Esophagus (tissue), 2 donors: ENCODE results near the gene GH1. TPM values are rescaled to one million over a fixed set of nuclear protein-coding genes. Genes with fewer than 3 reads are reported as not detected.
"Not testable (repeated sequence)": the region's sequence is repeated elsewhere in the genome, so short reads cannot be mapped to it uniquely, and the experiment has no call there.

Source experiments
- H3K27ac ChIP-seq, 2 donors: one replicate each; pipeline ENCODE4 v1.5.1; 2013; ENCODE audit warnings: low read depth in 2 of 2, mild to moderate bottlenecking in 2 of 2, inconsistent platforms in 1 of 2, low read length in 1 of 2, moderate library complexity in 1 of 2
- H3K27me3 ChIP-seq, 2 donors: one replicate each; pipeline ENCODE4 v1.6.1; 2013; ENCODE audit warnings: low read length in 2 of 2, control low read depth in 1 of 2, mild to moderate bottlenecking in 1 of 2; ENCODE audit not compliant: insufficient read depth in 2 of 2, control insufficient read depth in 1 of 2
- H3K36me3 ChIP-seq, 2 donors: one replicate each; pipeline ENCODE4 v1.6.1; 2013; ENCODE audit warnings: low read length in 1 of 2; ENCODE audit not compliant: control insufficient read depth in 2 of 2, insufficient read depth in 2 of 2
- H3K4me1 ChIP-seq, 2 donors: one replicate each; pipeline ENCODE4 v1.6.1; 2013; ENCODE audit warnings: low read length in 1 of 2; ENCODE audit not compliant: control insufficient read depth in 2 of 2, insufficient read depth in 2 of 2
- H3K4me3 ChIP-seq, 2 donors: one replicate each; pipeline ENCODE4 v1.5.1; 2013; ENCODE audit warnings: low read length in 2 of 2, mild to moderate bottlenecking in 2 of 2, low read depth in 1 of 2, moderate library complexity in 1 of 2
- H3K9me3 ChIP-seq, 2 donors: one replicate each; pipeline ENCODE4 v1.6.1; 2013; ENCODE audit warnings: mild to moderate bottlenecking in 2 of 2, low read depth in 1 of 2, low read length in 1 of 2, moderate library complexity in 1 of 2; ENCODE audit not compliant: control insufficient read depth in 2 of 2, insufficient read depth in 1 of 2
- WGBS, 2 donors: extraction: QIAGEN DNeasy Blood & Tissue Kit; methylation state at CpG; one replicate each; pipeline ENCODE4 v1.1.7; 2013; 5-methylcytosine and 5-hydroxymethylcytosine counted together
- polyA plus RNA-seq, 2 donors: library from polyadenylated mRNA; stranded (reverse); fragments of 200-250 nt; gene quantifications; one replicate each; pipeline ENCODE4 v1.2.3, GENCODE V29; 2013
- donor health status: healthy with polysubstance abuse.
- donor health status: Bipolar disorder and iron deficiency.

GH1 gene
- polyA plus RNA-seq, 2 donors = not detected

DNA sequence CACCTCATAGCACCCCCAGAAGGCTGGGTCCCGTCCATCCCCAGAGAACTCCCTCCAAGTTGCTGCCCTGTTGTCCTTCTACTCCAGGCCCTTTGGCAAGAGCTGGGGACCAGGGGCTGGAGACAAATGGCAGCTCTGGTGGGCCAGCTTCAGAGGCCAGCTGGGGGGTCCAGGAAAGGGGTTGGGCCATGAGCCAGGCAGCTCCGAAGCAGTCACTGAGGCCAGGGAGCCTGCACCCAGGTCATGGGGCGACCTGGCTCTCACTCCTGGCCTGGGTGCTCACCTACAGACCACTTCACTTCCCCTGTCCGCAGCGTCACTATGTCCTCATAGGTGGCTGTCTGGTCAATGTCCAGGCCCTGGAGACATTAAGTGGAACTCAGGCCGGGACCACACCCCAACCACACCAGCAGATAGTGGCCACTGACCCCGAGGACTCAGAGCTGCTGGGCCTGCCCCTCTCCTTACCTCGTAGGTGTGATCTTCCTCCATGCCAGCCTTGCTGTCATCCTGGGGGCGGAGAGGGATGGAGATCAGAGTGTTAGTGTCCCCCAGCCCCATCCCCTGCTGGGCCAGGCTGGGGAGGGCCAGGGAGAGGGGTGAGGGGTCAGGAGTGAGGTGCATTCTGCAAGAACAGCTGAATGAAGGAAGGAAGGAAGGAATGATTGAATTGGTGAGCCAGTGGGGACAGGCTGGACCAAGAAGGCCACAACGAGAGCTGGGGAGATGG is 10.5 kb upstream of the GH1 start:
- Histone ChIP-seq H3K27me3 (no peaks in the 10 kb centered on the region), H3K27ac (no peak overlapping the region), H3K4me1 (peaks cover 0 to 13% of the 10 kb centered on the region in 2 donors), H3K4me3 (no peak overlapping the region), H3K9me3 (peaks cover 0 to 3% of the 10 kb centered on the region in 2 donors), H3K36me3 (no peaks in the 10 kb centered on the region)
- 91 to 94% methylated on average over 10 of the region's 10 CpGs for WGBS, 2 donors

DNA sequence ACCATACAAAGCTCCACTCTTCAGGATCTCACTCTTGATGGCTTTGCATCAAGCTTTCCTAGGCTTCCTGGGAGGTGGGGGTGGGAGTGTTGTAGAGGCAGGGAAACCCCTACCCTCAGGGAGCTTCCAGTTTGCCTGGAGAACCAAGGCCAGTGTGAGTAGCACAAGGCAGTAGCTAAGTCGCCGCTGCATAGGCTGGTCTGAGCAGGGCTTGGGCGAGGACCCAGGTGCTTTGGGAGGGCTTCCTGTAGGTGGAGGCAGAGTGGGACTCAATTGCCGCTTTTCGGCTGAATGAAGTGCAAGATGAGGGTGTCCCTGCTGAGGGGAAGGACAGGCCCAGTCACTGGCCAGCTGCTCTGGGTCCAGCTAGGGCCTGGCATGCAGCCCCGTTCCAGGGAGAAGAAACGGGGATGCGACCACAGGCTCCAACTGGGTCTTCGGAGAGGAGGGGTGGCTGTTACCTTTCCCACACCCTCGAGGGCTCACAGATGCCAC is 9.6 kb upstream of the GH1 start:
- Histone ChIP-seq H3K27ac (no peak overlapping the region), H3K4me3 (no peak overlapping the region), H3K4me1 (peaks cover 0 to 13% of the 10 kb centered on the region in 2 donors), H3K9me3 (peaks cover 0 to 3% of the 10 kb centered on the region in 2 donors), H3K36me3 (no peaks in the 10 kb centered on the region), H3K27me3 (no peaks in the 10 kb centered on the region)
- 85 to 86% methylated on average over 10 of the region's 10 CpGs for WGBS, 2 donors

DNA sequence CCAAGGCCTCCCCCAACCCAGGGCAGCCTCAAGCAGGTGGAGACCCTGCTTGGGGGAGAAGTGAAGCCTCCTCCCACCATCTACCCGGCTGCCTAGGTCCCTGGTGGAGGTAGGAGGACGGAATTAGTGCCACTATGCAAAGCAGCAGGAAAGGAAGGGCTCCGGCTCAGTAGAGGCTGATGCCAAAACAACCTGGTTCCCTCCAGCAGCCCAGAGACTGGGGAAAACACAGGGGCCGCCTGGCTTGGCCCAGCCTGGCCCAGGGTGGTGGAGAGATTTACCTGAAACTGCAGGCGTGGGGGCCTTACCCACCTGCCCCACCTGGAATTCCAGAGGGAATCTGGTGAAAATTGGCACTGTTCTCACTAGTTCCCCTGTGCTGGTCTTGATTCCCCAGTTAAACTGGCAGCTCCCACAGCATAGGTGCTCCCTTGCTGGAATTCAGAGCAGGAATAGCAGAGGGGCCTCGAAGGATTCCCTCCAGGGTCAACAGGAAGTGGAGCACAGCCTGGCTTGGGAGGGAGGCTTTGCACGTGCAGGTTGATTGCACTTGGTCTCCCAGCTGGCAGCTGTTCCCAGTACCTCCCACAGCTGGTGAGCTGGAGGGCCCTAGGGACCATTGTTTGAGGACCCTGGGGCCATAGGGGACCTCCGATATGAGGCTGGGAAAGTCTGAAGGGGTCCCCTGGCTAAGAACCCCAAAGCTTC is 9.0 kb upstream of the GH1 start:
- no peaks in the 10 kb centered on the region for H3K27me3 ChIP-seq
- no peaks in the 10 kb centered on the region for H3K36me3 ChIP-seq
- H3K4me3 ChIP-seq = no peak overlapping the region
- peaks cover 0 to 3% of the 10 kb centered on the region in 2 donors for H3K9me3 ChIP-seq
- peaks cover 0 to 13% of the 10 kb centered on the region in 2 donors for H3K4me1 ChIP-seq
- 60 to 75% methylated on average over 8 of the region's 8 CpGs for WGBS, 2 donors
- H3K27ac ChIP-seq = no peak overlapping the region

DNA sequence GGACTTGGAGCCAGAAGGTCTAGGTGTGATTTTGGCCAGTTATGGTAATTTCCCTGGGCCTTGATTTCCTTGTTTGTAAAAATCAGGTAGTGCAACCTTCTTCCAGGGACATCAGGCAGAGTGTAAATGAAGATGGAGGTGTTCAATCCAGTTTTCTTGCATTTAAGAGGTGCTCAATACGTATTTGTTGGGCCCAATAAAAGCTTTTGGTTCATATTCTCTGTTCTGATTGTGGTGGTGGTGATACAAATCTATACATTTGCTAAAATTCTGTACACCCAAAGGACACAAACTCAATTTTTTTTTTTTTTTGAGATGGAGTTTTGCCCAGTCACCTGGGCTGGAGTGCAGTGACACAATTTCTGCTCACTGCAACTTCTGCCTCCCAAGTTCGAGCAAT is 7.5 kb upstream of the GH1 start:
- no peaks in the 10 kb centered on the region for H3K36me3 ChIP-seq
- peaks cover 0 to 13% of the 10 kb centered on the region in 2 donors for H3K4me1 ChIP-seq
- H3K27me3 ChIP-seq = no peaks in the 10 kb centered on the region
- WGBS, 2 donors = 94 to 98% methylated on average over 2 of the region's 2 CpGs
- H3K9me3 ChIP-seq = no peaks in the 10 kb centered on the region
- no peak overlapping the region for H3K27ac ChIP-seq
- H3K4me3 ChIP-seq = no peak overlapping the region

GRCh38 chr17:63925615-63926014 is 7.0 kb upstream of the GH1 start:
- no peaks in the 10 kb centered on the region for H3K9me3 ChIP-seq
- H3K4me3 ChIP-seq = no peak overlapping the region
- H3K27ac ChIP-seq = no peak overlapping the region
- H3K36me3 ChIP-seq = no peaks in the 10 kb centered on the region
- H3K4me1 ChIP-seq = peaks cover 0 to 11% of the 10 kb centered on the region in 2 donors
- WGBS, 2 donors = 66 to 76% methylated on average over 5 of the region's 5 CpGs
- no peaks in the 10 kb centered on the region for H3K27me3 ChIP-seq

DNA sequence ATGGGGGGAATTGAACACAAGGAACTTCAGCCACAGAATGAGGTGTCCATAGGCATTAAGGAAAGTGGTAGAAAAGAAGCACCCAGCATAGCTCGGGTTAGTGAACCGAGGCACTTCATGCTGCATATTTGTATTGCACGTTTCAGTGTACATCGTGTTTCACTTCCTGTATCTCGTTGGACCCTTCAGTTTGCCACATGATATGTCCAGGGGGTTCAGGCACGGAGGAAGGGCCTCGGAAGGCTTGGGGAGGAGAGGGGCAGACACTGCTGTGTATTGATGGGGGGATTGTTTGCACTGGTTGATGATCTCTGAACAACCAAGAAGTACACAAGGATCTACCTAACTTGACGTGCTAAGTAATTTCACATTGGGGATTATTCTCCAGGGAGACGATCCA is 3.8 kb upstream of the GH1 start:
- WGBS, 2 donors = 74 to 81% methylated on average over 9 of the region's 9 CpGs
- H3K27ac ChIP-seq, H3K4me3 ChIP-seq, H3K9me3 ChIP-seq, H3K4me1 ChIP-seq, H3K36me3 ChIP-seq, H3K27me3 ChIP-seq: not testable (repeated sequence)

DNA sequence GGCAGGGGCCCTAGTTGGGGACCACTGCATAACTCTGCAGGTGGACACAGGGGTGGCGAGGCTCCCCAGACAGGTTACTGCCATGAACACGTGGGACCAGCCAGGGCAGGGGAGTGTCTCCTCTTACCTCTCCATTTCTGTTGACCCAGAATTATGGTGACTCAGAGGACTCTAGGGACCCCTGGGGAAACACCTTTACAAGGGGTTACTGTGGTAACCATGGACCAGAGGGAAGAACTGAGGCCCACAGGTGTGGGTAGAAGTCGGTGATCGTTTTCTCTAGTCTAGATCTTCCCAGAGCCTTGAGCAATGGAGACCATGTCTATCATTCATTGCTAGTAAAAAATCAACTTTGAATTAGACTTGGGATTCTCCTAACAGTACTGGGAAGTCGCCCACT is 2.1 kb upstream of the GH1 start:
- H3K4me1 ChIP-seq, H3K9me3 ChIP-seq, H3K27ac ChIP-seq, H3K27me3 ChIP-seq, H3K4me3 ChIP-seq, H3K36me3 ChIP-seq: not testable (repeated sequence)
- 84 to 86% methylated on average over 5 of the region's 5 CpGs for WGBS, 2 donors

GRCh38 chr17:63920050-63920449 is 1.4 kb upstream of the GH1 start:
- H3K4me1 ChIP-seq, H3K27ac ChIP-seq, H3K9me3 ChIP-seq, H3K4me3 ChIP-seq, H3K27me3 ChIP-seq, H3K36me3 ChIP-seq: not testable (repeated sequence)
- WGBS, 2 donors = 78 to 80% methylated on average over 6 of the region's 6 CpGs

GRCh38 chr17:63919311-63919723 is 678 bp upstream of the GH1 start:
- WGBS, 2 donors = 44 to 45% methylated on average over 8 of the region's 8 CpGs
- no peaks in the 10 kb centered on the region for H3K27me3 ChIP-seq

GRCh38 chr17:63918305-63918704 is 334 bp downstream of the GH1 start:
- Histone ChIP-seq H3K9me3 (no peaks in the 10 kb centered on the region), H3K27me3 (no peaks in the 10 kb centered on the region), H3K27ac (no peak overlapping the region), H3K4me3 (no peak overlapping the region), H3K4me1 (no peaks in the 10 kb centered on the region), H3K36me3 (no peaks in the 10 kb centered on the region)
- WGBS, 2 donors = 54 to 60% methylated on average over 10 of the region's 10 CpGs

More at GRCh38 chr17:63919311-63919723, 678 bp upstream of the GH1 start:
- no peak overlapping the region for H3K4me3 ChIP-seq
- no peaks in the 10 kb centered on the region for H3K4me1 ChIP-seq
- H3K36me3 ChIP-seq = no peaks in the 10 kb centered on the region
- H3K27ac ChIP-seq = no peak overlapping the region
- H3K9me3 ChIP-seq = no peaks in the 10 kb centered on the region
